Measurements from ENCODE around the gene STT3B. TPM values are rescaled to one million over a fixed set of nuclear protein-coding genes. Genes with fewer than 3 reads are reported as not detected.
A peak's percentile ranks its signal among the peaks of the same experiment; 100 is the strongest.

STT3B gene
- total and polyA plus RNA-seq, 12 donors, result 37.7 to 113 (median 92.3) TPM

DNA sequence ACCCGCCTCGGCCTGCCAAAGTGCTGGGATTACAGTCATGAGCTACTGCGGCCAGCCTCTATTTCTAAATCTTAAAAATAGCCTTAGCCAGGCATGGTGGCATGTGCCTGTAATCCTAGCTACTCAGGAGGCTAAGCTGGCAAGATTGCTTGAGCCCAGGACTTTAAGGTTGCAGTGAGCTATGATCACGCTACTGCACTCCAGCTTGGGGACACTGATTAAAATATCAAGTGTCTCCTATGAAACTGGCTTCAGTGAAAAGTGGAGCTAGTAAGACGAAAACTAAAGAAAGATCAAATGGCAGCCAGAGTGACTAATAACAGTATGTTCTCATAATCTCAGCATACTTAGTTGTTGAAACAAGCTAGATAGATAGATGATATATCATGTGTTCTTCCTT, 112.5 kb downstream of the STT3B start:
- no peak for ATAC-seq
- H3K36me3 ChIP-seq, result peaks cover 0 to 17% (median 6%) of the 10 kb centered on the region in 9 donors
- intact Hi-C loops (cut with DNase I), result no loop called here
- no peaks in the 10 kb centered on the region for H3K4me1 ChIP-seq
- no peaks in the 10 kb centered on the region for H3K27me3 ChIP-seq
- H3K4me3 ChIP-seq, result no peak overlapping the region
- TF ChIP-seq, protein P1, sequence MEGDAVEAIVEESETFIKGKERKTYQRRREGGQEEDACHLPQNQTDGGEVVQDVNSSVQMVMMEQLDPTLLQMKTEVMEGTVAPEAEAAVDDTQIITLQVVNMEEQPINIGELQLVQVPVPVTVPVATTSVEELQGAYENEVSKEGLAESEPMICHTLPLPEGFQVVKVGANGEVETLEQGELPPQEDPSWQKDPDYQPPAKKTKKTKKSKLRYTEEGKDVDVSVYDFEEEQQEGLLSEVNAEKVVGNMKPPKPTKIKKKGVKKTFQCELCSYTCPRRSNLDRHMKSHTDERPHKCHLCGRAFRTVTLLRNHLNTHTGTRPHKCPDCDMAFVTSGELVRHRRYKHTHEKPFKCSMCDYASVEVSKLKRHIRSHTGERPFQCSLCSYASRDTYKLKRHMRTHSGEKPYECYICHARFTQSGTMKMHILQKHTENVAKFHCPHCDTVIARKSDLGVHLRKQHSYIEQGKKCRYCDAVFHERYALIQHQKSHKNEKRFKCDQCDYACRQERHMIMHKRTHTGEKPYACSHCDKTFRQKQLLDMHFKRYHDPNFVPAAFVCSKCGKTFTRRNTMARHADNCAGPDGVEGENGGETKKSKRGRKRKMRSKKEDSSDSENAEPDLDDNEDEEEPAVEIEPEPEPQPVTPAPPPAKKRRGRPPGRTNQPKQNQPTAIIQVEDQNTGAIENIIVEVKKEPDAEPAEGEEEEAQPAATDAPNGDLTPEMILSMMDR (IDR thresholded peaks at IDR 0.05), result no peak
- DNase-seq, result no peak
- WGBS, 2 donors, result 90 to 94% methylated on average over 5 of the region's 5 CpGs
- peaks cover 0 to 27% (median 11%) of the 10 kb centered on the region in 11 donors for H3K9me3 ChIP-seq
- no peak overlapping the region for H3K27ac ChIP-seq

- DNase-seq (no peak), ATAC-seq (peak in 3 of 8 donors; percentile 4 to 47 (median 33))
- no peak overlapping the region for H3K27ac ChIP-seq
- TF ChIP-seq, protein P1 (IDR thresholded peaks at IDR 0.05), result no peak
- WGBS, 2 donors, result 97 to 98% methylated on average over 4 of the region's 4 CpGs
- intact Hi-C loops (cut with DNase I), result no loop called here
- H3K9me3 ChIP-seq, result peaks cover 0 to 59% (median 33%) of the 10 kb centered on the region in 11 donors
- no peak overlapping the region for H3K4me3 ChIP-seq
- no peaks in the 10 kb centered on the region for H3K4me1 ChIP-seq
- H3K27me3 ChIP-seq, result no peaks in the 10 kb centered on the region
- H3K36me3 ChIP-seq, result peaks cover 0 to 17% (median 6%) of the 10 kb centered on the region in 9 donors
Measured at GRCh38 chr3:31648286-31648968, 115.7 kb downstream of the STT3B start.

DNA sequence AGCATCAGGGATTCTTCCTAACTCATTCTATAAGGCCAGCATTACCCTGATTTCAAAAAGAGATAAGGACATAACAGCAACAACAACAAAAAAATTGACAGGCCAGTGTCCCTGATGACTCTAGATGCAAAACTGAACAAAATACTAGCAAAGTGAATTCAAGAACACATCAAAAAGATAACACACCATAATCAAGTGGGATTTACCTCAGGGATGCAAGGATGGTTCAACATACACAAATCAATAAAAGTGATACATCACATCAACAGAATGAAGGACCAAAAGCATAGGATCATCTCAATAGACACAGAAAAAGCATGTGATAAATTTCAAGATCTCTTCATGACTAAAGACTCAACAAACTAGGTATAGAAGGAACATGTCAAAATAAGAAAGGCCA, 119.6 kb downstream of the STT3B start:
- H3K9me3 ChIP-seq, result peaks cover 0 to 98% (median 53%) of the 10 kb centered on the region in 11 donors
- intact Hi-C loops (cut with DNase I), result no loop called here
- TF ChIP-seq, protein P1 (IDR thresholded peaks at IDR 0.05), result no peak
- H3K4me1 ChIP-seq, result no peaks in the 10 kb centered on the region
- ATAC-seq (no peak), DNase-seq (no peak)
- H3K27me3 ChIP-seq, result no peaks in the 10 kb centered on the region
- H3K27ac ChIP-seq, result no peak overlapping the region
- H3K36me3 ChIP-seq, result peaks cover 0 to 10% (median 7%) of the 10 kb centered on the region in 9 donors
- no peak overlapping the region for H3K4me3 ChIP-seq

GRCh38 chr3:31653464-31653863, 120.7 kb downstream of the STT3B start:
- intact Hi-C loops (cut with DNase I), result no loop called here
- peaks cover 0 to 98% (median 53%) of the 10 kb centered on the region in 11 donors for H3K9me3 ChIP-seq
- no peak overlapping the region for H3K27ac ChIP-seq
- H3K4me1 ChIP-seq, result no peaks in the 10 kb centered on the region
- ATAC-seq (no peak), DNase-seq (no peak)
- TF ChIP-seq, protein P1 (IDR thresholded peaks at IDR 0.05), result no peak
- 81 to 95% methylated on average over 1 of the region's 1 CpG for WGBS, 2 donors
- H3K27me3 ChIP-seq, result no peaks in the 10 kb centered on the region
- H3K36me3 ChIP-seq, result peaks cover 0 to 5% (median 0%) of the 10 kb centered on the region in 9 donors
- no peak overlapping the region for H3K4me3 ChIP-seq
